Vagina (tissue), 2 donors: ENCODE results near the gene PDE11A.

ENCODE experiments used
- CTCF ChIP-seq, 3 experiments: fragments of 450-650 bp in 2 of 3; fragments of 200-600 bp in 1 of 3; sonication (generic) in 1 of 3; IDR thresholded peaks; one replicate each; pipeline ENCODE4 v1.5.1; 2017 to 2019; ENCODE audit warnings: antibody characterized with exemption in 3 of 3, mild to moderate bottlenecking in 2 of 3, moderate library complexity in 2 of 3
- POLR2A ChIP-seq, 2 donors: fragments of 450-650 bp; IDR thresholded peaks; one replicate each; pipeline ENCODE4 v1.6.1; 2017; ENCODE audit warnings: antibody characterized with exemption in 2 of 2, mild to moderate bottlenecking in 2 of 2, moderate library complexity in 2 of 2

GRCh38 chr2:177715771-177716170, 356.8 kb downstream of the PDE11A start:
- TF ChIP-seq CTCF (IDR thresholded peaks at IDR 0.05) (no peak), POLR2A (IDR thresholded peaks at IDR 0.05) (no peak)
